ENCODE measurements around the gene TCEANC2. TPM values are rescaled to one million over a fixed set of nuclear protein-coding genes. Genes with fewer than 3 reads are reported as not detected.

The TCEANC2 gene
- total and polyA plus RNA-seq, 2 donors (not counting 3 experiments of a cell fraction or from before 2014, with no cell fraction given) = 3.2 to 6.1 TPM

DNA sequence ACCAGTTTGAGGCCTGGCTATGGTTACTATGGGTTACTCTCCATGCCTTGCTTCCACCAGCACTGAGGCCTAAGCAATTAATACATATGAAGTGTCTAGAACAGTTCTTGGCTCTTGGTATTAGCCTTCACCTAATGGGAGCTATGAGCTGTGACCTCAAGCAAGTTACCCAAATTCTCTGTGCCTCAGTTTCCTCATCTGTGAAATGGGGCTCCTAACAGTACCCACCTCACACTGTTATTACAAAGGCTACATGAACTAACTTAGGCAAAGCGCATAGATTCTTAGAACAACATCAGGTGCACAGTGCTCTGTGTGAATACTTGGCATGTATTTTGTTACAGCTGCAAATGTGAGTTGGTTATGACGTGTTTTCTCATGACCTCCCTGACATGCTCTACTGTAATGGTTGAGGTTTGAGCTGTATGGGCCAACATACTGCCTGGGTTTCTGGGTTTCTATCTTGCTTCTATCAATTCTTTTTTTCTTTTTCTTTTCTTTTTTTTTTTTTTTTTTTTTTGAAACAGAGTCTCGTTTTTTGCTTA is 72.9 kb downstream of the TCEANC2 start:
- Histone ChIP-seq H3K4me2 (ENCODE audit: insufficient read depth, low read length) (no peak overlapping the region), H3K36me3 (ENCODE audit: control insufficient read depth in 2 of 2, extremely low read depth in 1 of 2, insufficient read depth in 2 of 2, low read length in 2 of 2) (no peaks in the 10 kb centered on the region), H3K9me1 (replicated peaks; ENCODE audit: control insufficient read depth, extremely low read depth, insufficient read depth, low read length) (no peaks in the 10 kb centered on the region), H3K4me1 (ENCODE audit: control insufficient read depth, extremely low read depth, insufficient read depth, low read length) (peaks cover 3% of the 10 kb centered on the region), H2AFZ (ENCODE audit: low read depth, low read length) (no peak overlapping the region), H4K20me1 (replicated peaks; ENCODE audit: control insufficient read depth, extremely low read depth, insufficient read depth, low read length) (no peaks in the 10 kb centered on the region), H3K4me3 (replicated peaks in 1 of 3; ENCODE audit: insufficient read depth in 1 of 3, low read depth in 1 of 3, low read length in 3 of 3) (no peak overlapping the region), H3K79me2 (ENCODE audit: control insufficient read depth, insufficient read depth, low read length) (no peaks in the 10 kb centered on the region), H3K9ac (replicated peaks; ENCODE audit: extremely low read depth, insufficient read depth, low read length) (no peak overlapping the region), H3K9me3 (replicated peaks; ENCODE audit: control insufficient read depth, insufficient read depth, low read length) (no peaks in the 10 kb centered on the region), H3K27ac (ENCODE audit: insufficient read depth, low read depth, low read length) (no peak overlapping the region), H3K27me3 (ENCODE audit: control insufficient read depth in 2 of 2, insufficient read depth in 2 of 2, low read length in 2 of 2) (peaks cover 0 to 5% of the 10 kb centered on the region in 2 experiments)
- DNase-seq (ENCODE audit: low read depth, low spot score) (no peak), FAIRE-seq (no peak)
- BruUV-seq (replicated peaks) = no TSS peak
- TF ChIP-seq MYC (IDR thresholded peaks at IDR 0.05; ENCODE audit: low read depth, low read length) (no peak), JUN (IDR thresholded peaks at IDR 0.05; ENCODE audit: borderline replicate concordance, insufficient read depth, insufficient read length, low read depth) (no peak), MAX (IDR thresholded peaks at IDR 0.05; ENCODE audit: insufficient read depth, insufficient read length) (no peak), EZH2 (IDR thresholded peaks at IDR 0.05; ENCODE audit: borderline replicate concordance, low read depth, low read length, severe bottlenecking) (no peak), GATA2 (IDR thresholded peaks at IDR 0.05; ENCODE audit: insufficient read depth, insufficient read length, low read depth, low read length) (no peak), POLR2AphosphoS5 (IDR thresholded peaks at IDR 0.05; ENCODE audit: insufficient read depth, low read depth, low read length) (no peak), FOS (IDR thresholded peaks at IDR 0.05; ENCODE audit: borderline replicate concordance, insufficient read depth, low read length) (no peak), POLR2A (IDR thresholded peaks at IDR 0.05; ENCODE audit: low read depth, low read length) (no peak), CTCF (IDR thresholded peaks at IDR 0.05; ENCODE audit: extremely low read depth in 1 of 2, insufficient read depth in 1 of 2, low read depth in 1 of 2, low read length in 2 of 2) (no peak)
- intact Hi-C loops (cut with micrococcal nuclease) (no loop called here), dilution Hi-C loops (cut with MboI; ENCODE audit: extremely low pct_ligation_motif_present, low sequenced_read_pairs) (no loop called here)
- ChIA-PET CTCF (interaction anchor here (0.6 to 7.0 kb wide), 13 partner anchors 9 to 362 kb away, joined by 3 to 122 read pairs (median 4); partner anchors contain the start of gene SSBP3), POLR2A (no interaction called here)
